Measurements from ENCODE around the gene HIVEP3.
"Not testable (repeated sequence)": the region's sequence is repeated elsewhere in the genome, so short reads cannot be mapped to it uniquely, and the experiment has no call there.

HIVEP3 gene

GRCh38 chr1:41572224-41572623 is 346.5 kb downstream of the HIVEP3 start:
- DNase-seq = no peak

GRCh38 chr1:41571041-41571440 is 347.7 kb downstream of the HIVEP3 start:
- DNase-seq = no peak

- DNase-seq = no peak
These were observed 350.5 kb downstream of the HIVEP3 start for GRCh38 chr1:41568204-41568603.

GRCh38 chr1:41566969-41567368 is 351.8 kb downstream of the HIVEP3 start:
- no peak for DNase-seq

GRCh38 chr1:41566274-41566885 is 352.3 kb downstream of the HIVEP3 start:
- no peak for DNase-seq

- no peak for DNase-seq
These were observed 353.8 kb downstream of the HIVEP3 start for GRCh38 chr1:41564741-41565475.

- no peak for DNase-seq
These were observed 356.4 kb downstream of the HIVEP3 start for GRCh38 chr1:41562328-41562727.

GRCh38 chr1:41560931-41561330 is 357.8 kb downstream of the HIVEP3 start:
- DNase-seq = no peak

GRCh38 chr1:41560496-41560895 is 358.2 kb downstream of the HIVEP3 start:
- DNase-seq = no peak

GRCh38 chr1:41559331-41559730 is 359.4 kb downstream of the HIVEP3 start:
- no peak for DNase-seq

- DNase-seq = no peak
These were observed 360.0 kb downstream of the HIVEP3 start for GRCh38 chr1:41558761-41559171.

GRCh38 chr1:41557751-41558455 is 360.8 kb downstream of the HIVEP3 start:
- no peak for DNase-seq

GRCh38 chr1:41554746-41555145 is 364.0 kb downstream of the HIVEP3 start:
- DNase-seq = not testable (repeated sequence)

- no peak for DNase-seq
These were observed 370.8 kb downstream of the HIVEP3 start for GRCh38 chr1:41547781-41548560.

GRCh38 chr1:41547336-41547735 is 371.4 kb downstream of the HIVEP3 start:
- no peak for DNase-seq

GRCh38 chr1:41546833-41547135 is 371.9 kb downstream of the HIVEP3 start:
- no peak for DNase-seq

GRCh38 chr1:41545996-41546832 is 372.5 kb downstream of the HIVEP3 start:
- DNase-seq = no peak

- DNase-seq = no peak
These were observed 376.4 kb downstream of the HIVEP3 start for GRCh38 chr1:41542196-41542930.

GRCh38 chr1:41541592-41541952 is 377.1 kb downstream of the HIVEP3 start:
- DNase-seq = no peak

- DNase-seq = no peak
These were observed 377.7 kb downstream of the HIVEP3 start for GRCh38 chr1:41540886-41541591.

- DNase-seq = no peak
These were observed 378.7 kb downstream of the HIVEP3 start for GRCh38 chr1:41539999-41540398.

All from activated T-cell treated with anti-CD3 and anti-CD28 coated beads for 4 hours (primary cell).